NCI-H226 (cell line): ENCODE data around the gene ACO1.

Experiments
- DNase-seq: peaks from one replicate; pipeline ENCODE4 v3.0.0-alpha.2; 2015

The ACO1 gene

DNA sequence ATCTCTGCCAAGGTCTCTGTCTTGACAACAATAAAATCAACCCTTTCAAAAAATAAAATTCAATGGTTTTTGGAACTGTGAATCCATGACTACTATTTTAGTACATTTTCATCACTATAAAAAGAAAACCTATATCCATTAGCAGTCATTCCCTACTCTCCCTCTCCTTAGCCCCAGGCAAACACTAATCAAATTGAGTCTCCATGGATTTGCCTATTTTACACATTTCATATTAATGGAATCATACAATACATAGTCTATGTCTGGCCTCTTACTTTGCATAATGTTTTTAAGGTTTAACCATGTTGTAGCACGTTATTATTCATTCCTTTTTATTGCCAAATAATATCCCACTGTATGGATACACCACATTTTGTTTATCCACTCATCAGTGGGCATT lies 117.4 kb downstream of the ACO1 start:
- no peak for DNase-seq

- DNase-seq: no peak
Observed at GRCh38 chr9:32502464-32502863, 118.0 kb downstream of the ACO1 start.

GRCh38 chr9:32503008-32503407 lies 118.6 kb downstream of the ACO1 start:
- no peak for DNase-seq
